Measurements from ENCODE around the gene CTXND2. TPM values are rescaled to one million over a fixed set of nuclear protein-coding genes. Genes with fewer than 3 reads are reported as not detected.

CTXND2 gene
- total and polyA plus RNA-seq, 2 of the 13 experiments (the other 11 are each of a cell fraction or from before 2014, with no cell fraction given) = not detected

DNA sequence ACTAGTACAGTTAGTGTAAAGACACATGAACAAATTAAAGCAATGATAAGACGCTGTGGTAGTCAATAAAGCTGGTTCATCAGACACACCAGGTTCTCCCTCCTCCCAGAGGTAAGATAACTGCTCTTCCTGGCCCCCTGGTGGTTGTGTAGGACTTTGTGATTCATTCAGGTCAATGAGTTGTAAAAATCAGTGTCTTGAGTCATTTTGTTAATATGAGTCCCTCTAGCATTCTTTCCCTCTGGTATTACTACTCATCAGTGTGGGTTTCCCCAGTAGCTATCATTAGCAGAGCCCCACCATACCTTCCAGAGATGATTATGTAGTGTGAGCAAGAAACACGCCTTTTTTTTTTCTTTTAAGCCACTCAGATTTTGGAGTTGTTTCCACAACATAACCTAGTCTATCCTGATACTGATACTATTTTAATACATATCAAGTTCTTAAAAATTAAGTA, 35.6 kb downstream of the CTXND2 start (continued):
- no peak for TF ChIP-seq ARHGAP35 (CRISPR knock-in tag; IDR thresholded peaks at IDR 0.05; ENCODE audit: borderline replicate concordance)
- TF ChIP-seq ZNF180 (CRISPR knock-in tag; IDR thresholded peaks at IDR 0.05; ENCODE audit: borderline replicate concordance, low read depth) = no peak

DNA sequence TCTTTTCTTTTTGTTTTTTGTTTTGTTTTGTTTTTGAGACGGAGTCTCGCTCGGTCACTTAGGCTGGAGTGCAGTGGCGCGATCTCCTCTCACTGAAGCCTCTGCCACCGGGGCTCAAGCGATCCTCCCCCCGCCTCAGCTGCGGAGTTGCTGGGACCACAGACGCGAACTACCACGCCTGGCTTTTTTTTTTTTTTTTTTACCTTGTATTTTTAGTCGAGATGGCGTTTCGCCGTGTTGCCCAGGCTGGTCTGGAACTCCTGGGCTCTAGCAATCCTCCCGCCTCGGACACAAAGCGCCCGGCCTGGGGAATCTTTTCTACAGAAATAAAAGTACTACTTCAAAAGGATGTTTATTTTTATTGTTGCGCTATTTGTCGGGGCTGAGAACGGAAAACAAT, 38.1 kb downstream of the CTXND2 start:
- intact Hi-C loops (cut with micrococcal nuclease; ENCODE audit: unreplicated experiment) (loop anchor here (10.0 kb wide), 1 partner anchor 100 kb away; no protein-coding TSS in a partner anchor), in situ Hi-C loops (cut with HindIII; ENCODE audit: extremely low pct_ligation_motif_present, low pct_unique_long_range_greater_than_20kb) (no loop called here)
- ChIA-PET CTCF (ENCODE audit: low intra/inter-chr PET ratio, low total read pairs) (interaction anchor here (1.4 kb wide), 1 partner anchor 54 kb away, joined by 3 read pairs; no protein-coding TSS in a partner anchor), POLR2A (interaction anchor here (0.7 to 3.4 kb wide), 2 partner anchors 56 to 81 kb away, joined by 3 to 17 read pairs; partner anchors contain the start of genes ANXA9 and MINDY1)
- Histone ChIP-seq H2AFZ (ENCODE audit: low read length) (no peak overlapping the region), H3K4me3 (replicated peaks in 1 of 3; ENCODE audit: insufficient read depth in 1 of 3, low read depth in 2 of 3, low read length in 3 of 3) (no peak overlapping the region), H3K4me2 (ENCODE audit: low read depth, low read length) (peak overlapping the region; percentile 87), H3K9ac (ENCODE audit: insufficient read depth, low read depth, low read length) (no peak overlapping the region), H4K20me1 (ENCODE audit: insufficient read depth, low read length) (no peaks in the 10 kb centered on the region), H3K27ac (ENCODE audit: extremely low read length, insufficient read depth, low read length) (no peak overlapping the region), H3K36me3 (replicated peaks in 1 of 2; ENCODE audit: control insufficient read depth in 1 of 2, insufficient read depth in 2 of 2, low read length in 2 of 2) (peaks cover 1 to 20% of the 10 kb centered on the region in 2 experiments; a peak in 2 of 5 replicates), H3K27me3 (ENCODE audit: control insufficient read depth in 1 of 2, insufficient read depth in 2 of 2, low read length in 2 of 2) (no peaks in the 10 kb centered on the region), H3K4me1 (ENCODE audit: insufficient read depth, low read length) (peaks cover 15% of the 10 kb centered on the region), H3K79me2 (ENCODE audit: insufficient read depth, low read length) (peaks cover 14% of the 10 kb centered on the region), H3K9me3 (ENCODE audit: low read length) (no peaks in the 10 kb centered on the region)
- ATAC-seq (no peak), FAIRE-seq (no peak), DNase-seq (ENCODE audit: low spot score) (no peak)
- no TSS peak for BruUV-seq (replicated peaks)
- TF ChIP-seq PRPF4 (IDR thresholded peaks at IDR 0.05; ENCODE audit: low read depth, low read length, poor library complexity, severe bottlenecking) = peak; percentile 65
- no peak for TF ChIP-seq HOXA7 (CRISPR knock-in tag; IDR thresholded peaks at IDR 0.05)
- TF ChIP-seq, protein P1, sequence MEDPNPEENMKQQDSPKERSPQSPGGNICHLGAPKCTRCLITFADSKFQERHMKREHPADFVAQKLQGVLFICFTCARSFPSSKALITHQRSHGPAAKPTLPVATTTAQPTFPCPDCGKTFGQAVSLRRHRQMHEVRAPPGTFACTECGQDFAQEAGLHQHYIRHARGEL (CRISPR knock-in tag; IDR thresholded peaks at IDR 0.05) = no peak
- no peak for TF ChIP-seq NFRKB (IDR thresholded peaks at IDR 0.05)
- 94% methylated on average over 23 of the region's 23 CpGs for WGBS (ENCODE audit: low lambda C conversion rate)
